ENCODE results near the gene VAMP1.
"Not testable (repeated sequence)": the region's sequence is repeated elsewhere in the genome, so short reads cannot be mapped to it uniquely, and the experiment has no call there.

The VAMP1 gene

DNA sequence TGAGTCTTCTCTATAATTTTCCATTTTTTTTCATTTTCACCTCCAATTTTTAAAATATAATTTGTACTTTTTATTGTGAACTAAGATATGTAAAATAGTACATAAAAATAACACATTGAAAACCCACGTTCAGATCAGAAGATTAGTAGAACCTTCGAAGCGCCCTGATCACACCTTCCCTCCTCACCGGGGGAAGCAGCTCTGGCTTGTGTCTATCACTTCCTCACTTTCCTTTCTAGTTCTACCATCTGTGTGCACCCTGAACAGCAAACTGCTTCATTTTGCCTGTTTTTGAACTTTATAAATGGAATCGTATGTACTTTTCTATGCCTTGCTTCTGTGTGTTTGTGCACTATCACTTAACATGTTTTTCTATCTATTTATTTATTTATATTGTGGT is 37.5 kb downstream of the VAMP1 start:
- no peak for DNase-seq
- in situ Hi-C loops (cut with MboI; ENCODE audit: low pct_unique_long_range_greater_than_20kb, low sequenced_read_pairs): no loop called here

DNA sequence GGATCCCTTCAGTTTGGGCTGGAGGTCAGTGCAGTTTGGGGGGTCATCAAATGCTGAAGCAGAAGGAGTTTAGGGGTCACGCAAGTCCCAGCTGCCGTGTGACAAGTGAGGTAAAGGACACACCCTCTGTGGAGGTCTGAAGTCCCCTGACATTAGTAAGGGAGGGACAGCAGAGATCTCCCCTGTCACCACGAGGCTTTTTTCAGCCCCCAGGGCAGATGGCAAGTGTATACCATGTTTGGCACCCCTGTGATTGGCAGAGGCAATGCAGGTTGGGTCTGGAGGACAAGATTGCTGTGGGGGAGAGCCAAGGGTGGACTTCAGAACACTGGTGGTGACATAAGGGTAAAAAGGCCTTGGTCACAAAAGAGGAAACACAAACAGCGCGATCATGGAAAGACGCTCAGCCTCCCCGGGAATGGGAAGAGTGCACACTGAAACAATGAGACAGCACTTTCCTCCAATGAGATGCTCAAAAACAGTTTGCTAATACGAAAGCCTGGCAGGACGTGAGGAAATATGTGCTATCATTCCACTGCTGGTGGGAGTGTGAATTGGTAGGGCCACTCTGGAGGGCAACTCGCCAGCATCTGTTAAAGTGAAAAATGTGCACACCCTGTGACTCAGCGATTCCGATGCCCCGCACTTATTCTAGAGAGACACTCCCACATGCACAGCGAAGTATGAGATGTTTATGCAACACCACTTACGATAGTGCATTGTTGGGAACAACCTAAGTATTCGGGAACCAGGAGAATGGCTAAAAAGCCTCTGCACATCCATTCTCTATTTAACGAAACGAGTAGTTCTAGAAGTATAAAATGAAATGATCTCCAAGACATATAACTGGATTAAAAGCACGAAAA is 40.1 kb downstream of the VAMP1 start:
- DNase-seq: peak; percentile 91
- in situ Hi-C loops (cut with MboI; ENCODE audit: low pct_unique_long_range_greater_than_20kb, low sequenced_read_pairs): no loop called here

DNA sequence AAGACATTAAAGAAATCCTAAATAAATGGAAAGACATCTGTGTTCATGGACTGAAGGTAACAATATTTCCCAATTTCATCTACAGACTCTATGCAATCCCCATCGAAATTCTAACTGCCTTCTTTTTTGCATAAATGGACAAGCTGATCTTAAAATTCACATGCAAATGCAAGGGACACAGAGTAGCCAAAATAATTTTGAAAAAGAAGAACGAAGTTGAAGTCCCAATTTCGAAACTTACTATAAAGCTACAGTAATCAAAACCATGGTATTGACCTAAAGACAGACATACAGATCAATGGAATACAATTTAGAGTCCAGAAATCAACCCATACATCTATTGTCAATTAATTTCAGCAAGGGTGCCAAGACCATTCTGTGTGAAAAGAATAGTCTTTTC is 42.2 kb downstream of the VAMP1 start:
- no peak for DNase-seq
- in situ Hi-C loops (cut with MboI; ENCODE audit: low pct_unique_long_range_greater_than_20kb, low sequenced_read_pairs): no loop called here

DNA sequence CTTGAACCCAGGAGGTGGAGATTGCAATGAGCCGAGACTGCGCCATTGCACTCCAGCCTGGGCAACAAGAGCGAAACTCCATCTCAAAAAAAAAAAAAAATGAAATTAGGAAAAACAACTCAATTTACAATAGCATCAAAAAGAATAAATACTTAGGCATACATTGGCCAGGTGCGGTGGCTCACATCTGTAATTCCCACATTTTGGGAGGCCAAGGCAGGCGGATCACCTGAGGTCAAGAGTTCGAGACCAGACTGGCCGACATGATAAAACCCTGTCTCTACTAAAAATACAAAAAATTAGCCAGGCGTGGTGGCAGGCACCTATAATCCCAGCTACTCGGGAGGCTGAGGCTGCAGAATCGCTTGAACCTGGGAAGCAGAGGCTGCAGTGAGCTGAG is 42.7 kb downstream of the VAMP1 start:
- DNase-seq; in situ Hi-C loops (cut with MboI; ENCODE audit: low pct_unique_long_range_greater_than_20kb, low sequenced_read_pairs): not testable (repeated sequence)

DNA sequence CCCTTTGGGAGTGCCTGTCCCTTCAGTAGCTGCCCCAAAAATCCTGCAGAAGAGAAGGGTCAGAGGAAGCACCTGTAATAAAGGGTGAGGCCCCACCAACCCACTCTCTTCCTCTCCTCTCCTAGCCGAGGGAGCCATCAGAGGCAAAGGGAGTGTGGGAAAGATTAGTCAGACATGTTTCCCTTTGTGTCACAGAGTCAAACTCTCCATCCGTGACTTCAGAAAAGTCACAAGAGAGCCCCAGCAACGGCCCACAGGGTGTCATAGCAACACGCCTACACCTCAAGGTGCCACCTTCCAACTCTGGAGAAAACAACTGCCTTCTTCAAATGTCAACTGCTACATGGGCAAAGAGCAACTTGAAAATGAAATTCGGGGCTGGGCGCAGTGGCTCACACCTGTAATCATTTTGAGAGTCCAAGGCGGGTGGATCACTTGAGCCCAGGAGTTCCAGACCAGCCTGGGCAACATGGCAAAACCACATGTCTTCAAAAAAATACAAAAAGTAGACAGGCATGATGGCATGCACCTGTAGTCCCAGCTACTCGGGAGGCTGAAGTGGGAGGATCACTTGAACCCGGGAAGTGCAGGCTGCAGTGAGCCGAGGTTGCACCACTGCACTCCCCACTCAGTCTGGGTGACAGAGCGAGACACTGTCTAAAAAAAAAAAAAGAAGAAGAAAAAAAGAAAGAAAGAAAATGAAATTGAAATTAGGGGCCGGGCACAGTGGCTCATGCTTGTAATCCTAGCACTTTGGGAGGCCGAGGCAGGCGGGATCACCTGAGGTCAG is 43.4 kb downstream of the VAMP1 start:
- in situ Hi-C loops (cut with MboI; ENCODE audit: low pct_unique_long_range_greater_than_20kb, low sequenced_read_pairs): no loop called here
- DNase-seq: peak; percentile 46

DNA sequence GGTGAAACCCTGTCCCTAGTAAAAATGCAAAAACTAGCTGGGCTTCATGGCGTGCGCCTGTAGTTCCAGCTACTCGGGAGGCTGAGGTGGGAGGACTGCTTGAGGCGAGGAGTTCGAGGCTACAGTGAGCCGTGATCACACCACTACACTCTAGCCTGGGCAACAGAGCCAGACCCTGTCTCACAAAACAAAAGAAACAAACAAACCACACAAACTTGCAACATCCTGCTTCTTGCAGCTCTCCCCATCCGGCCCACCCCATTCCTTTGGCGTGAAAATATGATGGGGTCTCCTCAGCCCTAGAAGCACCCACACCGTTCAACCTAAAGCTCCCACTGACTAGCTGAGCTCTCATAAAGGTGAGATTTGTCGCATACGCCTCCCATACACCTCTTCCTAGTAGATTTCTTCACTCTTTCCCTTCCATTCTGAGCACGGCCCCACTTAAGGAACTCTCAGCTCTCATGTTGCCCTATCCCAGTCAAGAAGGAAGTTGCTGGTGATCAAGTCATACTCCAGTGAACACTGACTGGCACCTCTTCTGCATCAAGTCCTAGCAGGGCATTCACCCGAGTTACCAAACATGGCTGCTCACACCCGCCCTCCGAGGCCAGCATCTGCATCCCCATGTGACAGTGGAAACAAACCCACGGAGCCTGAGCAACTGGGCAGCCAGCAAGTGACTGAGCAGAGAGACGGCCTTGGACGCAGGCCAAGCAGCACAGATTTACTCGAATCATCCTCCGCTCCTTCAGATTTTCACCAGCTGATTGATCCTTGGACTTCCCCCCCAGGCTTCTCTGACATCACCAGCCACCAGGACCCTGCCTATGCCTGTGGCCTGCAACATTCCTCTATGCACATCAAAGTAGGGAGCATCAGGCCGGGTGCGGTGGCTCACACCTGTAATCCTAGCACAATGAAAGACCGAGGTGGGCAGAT is 44.6 kb downstream of the VAMP1 start:
- in situ Hi-C loops (cut with MboI; ENCODE audit: low pct_unique_long_range_greater_than_20kb, low sequenced_read_pairs): no loop called here
- DNase-seq: peak; percentile 55

DNA sequence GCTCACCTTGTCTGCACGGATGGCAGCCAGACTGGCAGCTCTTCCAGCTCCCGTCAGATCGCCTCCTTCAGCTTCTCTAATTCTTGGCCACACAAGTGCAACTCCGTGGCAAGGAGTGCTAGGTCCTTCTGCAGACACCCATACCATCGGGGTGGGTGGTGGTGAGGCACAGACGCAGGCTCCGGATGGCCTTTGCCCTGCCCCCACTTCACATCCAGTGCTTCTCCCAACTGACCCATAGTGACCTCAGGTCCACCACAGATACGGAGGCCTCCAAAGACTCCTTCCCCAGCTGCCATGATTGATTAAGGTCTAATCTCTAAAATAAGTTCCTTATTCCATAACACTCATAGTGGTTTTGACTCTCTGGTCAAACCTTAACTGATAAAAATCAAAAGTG is 45.6 kb downstream of the VAMP1 start:
- DNase-seq: no peak
- in situ Hi-C loops (cut with MboI; ENCODE audit: low pct_unique_long_range_greater_than_20kb, low sequenced_read_pairs): no loop called here

DNA sequence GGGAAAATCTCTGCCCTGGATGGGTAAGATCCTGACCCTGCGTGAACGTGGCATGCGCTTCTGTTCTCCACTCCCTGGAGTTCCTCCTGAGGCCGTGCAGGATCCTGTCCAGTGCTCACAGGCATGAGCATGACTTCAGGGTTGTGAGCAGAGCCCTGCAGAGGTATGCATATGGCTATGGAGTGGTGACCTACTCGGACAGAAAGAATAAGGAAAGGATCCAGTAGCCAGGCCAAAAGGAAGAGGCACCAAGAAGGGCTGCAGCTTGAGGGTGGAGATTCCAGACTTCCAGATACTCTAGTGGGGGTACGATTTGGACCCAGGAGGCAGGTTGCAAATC is 46.5 kb downstream of the VAMP1 start:
- in situ Hi-C loops (cut with MboI; ENCODE audit: low pct_unique_long_range_greater_than_20kb, low sequenced_read_pairs): no loop called here
- DNase-seq: no peak

DNA sequence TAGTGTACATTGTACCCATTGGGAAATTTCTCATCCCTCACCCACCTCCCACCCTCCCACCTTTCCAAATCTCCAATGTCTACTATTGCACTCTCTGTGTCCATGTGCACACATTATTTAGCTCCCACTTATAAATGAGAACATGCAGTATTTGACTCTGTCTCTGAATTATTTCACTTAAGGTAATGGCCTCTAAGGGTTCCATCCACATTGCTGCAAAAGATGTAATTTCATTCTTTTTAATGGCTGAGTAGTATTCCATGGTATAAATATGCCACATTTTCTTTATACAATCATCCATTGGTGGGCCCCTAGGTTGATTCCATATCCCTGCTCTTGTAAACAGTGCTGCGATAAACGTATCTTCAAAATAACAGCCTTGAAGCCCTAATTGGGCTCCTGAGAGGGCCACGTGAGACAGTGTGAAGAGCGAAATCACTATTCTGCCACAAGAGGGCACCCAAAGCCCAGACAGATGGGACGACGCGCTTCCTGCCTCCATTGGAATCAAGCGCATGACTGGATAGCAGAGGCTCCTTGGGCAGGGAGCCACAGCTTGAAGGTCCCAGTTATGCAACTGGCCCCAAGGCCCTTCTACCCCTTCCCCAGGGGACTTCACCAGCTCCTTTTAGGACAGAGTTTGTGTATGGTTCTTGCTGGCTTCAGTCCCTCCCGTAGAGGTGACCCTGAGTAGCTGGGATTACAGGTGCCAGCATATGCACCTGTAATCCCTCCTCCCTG is 47.0 kb downstream of the VAMP1 start:
- DNase-seq: peak; percentile 93
- in situ Hi-C loops (cut with MboI; ENCODE audit: low pct_unique_long_range_greater_than_20kb, low sequenced_read_pairs): no loop called here

DNA sequence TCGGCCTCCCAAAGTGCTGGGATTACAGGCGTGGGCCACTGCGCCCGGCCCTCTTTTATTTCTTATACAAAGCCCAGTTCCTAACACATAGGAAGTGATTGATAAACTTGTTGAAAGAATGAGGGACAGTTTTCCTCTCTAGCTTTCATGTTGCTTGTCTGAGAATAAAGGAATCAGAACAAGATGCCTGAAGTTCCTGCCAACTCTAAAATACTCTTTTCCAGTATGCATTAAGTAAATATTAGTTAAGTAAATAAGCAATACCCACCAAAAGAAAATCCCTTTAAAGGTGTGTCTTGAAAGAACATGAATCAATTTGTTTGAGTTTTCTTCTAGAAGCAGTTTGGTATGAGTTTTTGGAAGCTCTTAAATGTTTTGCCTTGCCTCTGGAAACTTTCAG is 50.1 kb downstream of the VAMP1 start:
- in situ Hi-C loops (cut with MboI; ENCODE audit: low pct_unique_long_range_greater_than_20kb, low sequenced_read_pairs): no loop called here
- no peak for DNase-seq

DNA sequence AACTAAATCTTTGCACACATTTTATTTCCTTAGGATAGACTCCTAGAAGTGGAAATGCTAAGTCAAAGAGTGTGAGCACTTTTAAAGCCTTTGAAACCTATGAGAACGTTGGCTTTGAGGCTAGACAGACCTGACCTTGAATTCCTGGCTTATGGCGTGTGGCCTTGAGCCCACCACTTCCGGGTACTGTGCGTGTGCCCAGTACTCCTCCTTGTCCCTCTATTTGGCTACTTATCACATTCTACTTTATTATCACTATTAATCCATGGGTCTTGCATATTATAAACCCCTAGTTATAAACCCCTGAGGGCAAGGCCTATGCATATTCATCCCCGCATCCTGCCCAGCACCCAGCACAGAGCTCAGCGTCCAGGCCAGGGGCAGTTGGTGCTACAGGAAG is 51.7 kb downstream of the VAMP1 start:
- in situ Hi-C loops (cut with MboI; ENCODE audit: low pct_unique_long_range_greater_than_20kb, low sequenced_read_pairs): no loop called here
- no peak for DNase-seq

DNA sequence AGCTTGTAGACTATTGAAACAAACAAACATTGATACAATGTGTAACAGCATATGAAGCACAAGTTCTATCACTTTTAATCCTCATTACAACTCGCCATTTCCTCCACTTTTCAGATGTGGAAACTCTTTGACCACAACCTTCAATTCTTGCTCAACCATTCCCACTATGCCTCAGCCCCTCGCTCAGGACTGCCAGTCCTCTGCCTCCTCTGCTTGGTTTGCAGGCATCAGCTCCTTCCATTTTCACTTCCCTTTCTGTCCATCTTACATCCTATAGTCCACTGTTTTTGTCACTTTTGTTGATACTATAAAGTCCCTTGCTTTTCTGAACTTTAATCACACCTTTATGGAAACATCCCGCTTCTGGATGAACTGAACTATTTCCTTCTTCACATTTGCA is 53.9 kb downstream of the VAMP1 start:
- peak; percentile 54 for DNase-seq
- in situ Hi-C loops (cut with MboI; ENCODE audit: low pct_unique_long_range_greater_than_20kb, low sequenced_read_pairs): no loop called here

All from KBM-7 (cell line).